ENCODE measurements around the gene SLC13A5. TPM values are rescaled to one million over a fixed set of nuclear protein-coding genes. Genes with fewer than 3 reads are reported as not detected.

The SLC13A5 gene
- total and polyA plus RNA-seq, 9 of the 15 experiments (the other 6 are each of a cell fraction or from before 2014, with no cell fraction given): 0.04 TPM; not detected in 8

DNA sequence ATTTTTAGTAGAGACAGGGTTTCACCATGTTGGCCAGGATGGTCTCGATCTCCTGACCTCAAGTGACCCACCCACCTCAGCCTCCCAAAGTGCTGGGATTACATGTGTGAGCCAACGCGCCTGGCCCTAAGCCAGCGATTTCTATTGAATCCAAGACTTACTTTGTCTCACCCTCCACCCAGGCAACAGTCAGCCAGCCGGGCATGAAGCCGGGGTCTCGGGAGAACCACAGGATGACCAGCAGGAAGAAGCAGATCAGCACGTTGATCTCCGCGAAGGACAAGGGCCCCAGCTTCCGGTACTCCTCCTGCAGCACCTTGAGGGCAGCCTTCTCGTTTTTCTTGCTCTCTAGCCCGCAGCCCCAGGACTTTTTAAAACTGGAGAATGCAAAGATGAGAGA is 17.6 kb downstream of the SLC13A5 start:
- FAIRE-seq (no peak), ATAC-seq (no peak), DNase-seq (ENCODE audit: extremely low read depth in 1 of 4, low spot score in 3 of 4) (no peak)
- ChIA-PET POLR2A (no interaction called here), CTCF (ENCODE audit: low intra/inter-chr PET ratio) (no interaction called here)
- H3K9me3 ChIP-seq (replicated peaks; ENCODE audit: control insufficient read depth, insufficient read depth, low read depth, low read length): no peaks in the 10 kb centered on the region
- H3K27me3 ChIP-seq (ENCODE audit: control insufficient read depth in 2 of 2, insufficient read depth in 2 of 2, low read length in 2 of 2): peaks cover 2 to 26% of the 10 kb centered on the region in 2 experiments; a peak in 3 of 5 replicates
- H3K4me3 ChIP-seq: no peak overlapping the region
- H3K4me2 ChIP-seq (ENCODE audit: insufficient read depth, low read length): no peak overlapping the region
- H3K36me3 ChIP-seq (ENCODE audit: control insufficient read depth, insufficient read depth, low read length): no peaks in the 10 kb centered on the region
- BruUV-seq (replicated peaks): no TSS peak
- H3K4me1 ChIP-seq (replicated peaks in 1 of 2; ENCODE audit: control insufficient read depth in 2 of 2, insufficient read depth in 2 of 2, low read length in 2 of 2): no peaks in the 10 kb centered on the region
- H3K9ac ChIP-seq (ENCODE audit: insufficient read depth in 1 of 2, low read depth in 2 of 2, low read length in 2 of 2): no peak overlapping the region
- 3% methylated on average over 11 of the region's 13 CpGs for WGBS (ENCODE audit: insufficient coverage, low coverage, missing lambda C conversion rate)
- intact Hi-C loops (cut with micrococcal nuclease) (no loop called here), in situ Hi-C loops (cut with MboI) (no loop called here)
- H4K20me1 ChIP-seq (replicated peaks; ENCODE audit: control insufficient read depth, insufficient read depth, low read length): no peaks in the 10 kb centered on the region
- no peak overlapping the region for H2AFZ ChIP-seq (ENCODE audit: low read depth, low read length)
- no peak overlapping the region for H3K27ac ChIP-seq (ENCODE audit: extremely low read depth, low read depth, low read length)
- H3K79me2 ChIP-seq (ENCODE audit: control insufficient read depth, insufficient read depth, low read length): no peaks in the 10 kb centered on the region
- TF ChIP-seq FOSL1 (tag; conservative IDR thresholded peaks at IDR 0.05) (no peak), JUND (IDR thresholded peaks at IDR 0.05; ENCODE audit: borderline replicate concordance, low read depth, low read length) (no peak), JUND (tag; IDR thresholded peaks at IDR 0.05; ENCODE audit: borderline replicate concordance, low read depth, low read length) (no peak), STAT5B (CRISPR knock-in tag; IDR thresholded peaks at IDR 0.05) (no peak), ZNF133 (CRISPR knock-in tag; IDR thresholded peaks at IDR 0.05) (no peak), TAF7 (tag; IDR thresholded peaks at IDR 0.05) (no peak), LCOR (CRISPR knock-in tag; IDR thresholded peaks at IDR 0.05) (no peak), SMAD1 (IDR thresholded peaks at IDR 0.05; ENCODE audit: low read depth, low read length, partially characterized antibody) (no peak), GABPA (tag; conservative IDR thresholded peaks at IDR 0.05; ENCODE audit: low read depth) (no peak), BACH1 (tag; IDR thresholded peaks at IDR 0.05) (no peak), NBN (IDR thresholded peaks at IDR 0.05; ENCODE audit: low read depth) (no peak)
- TF ChIP-seq, protein P1, sequence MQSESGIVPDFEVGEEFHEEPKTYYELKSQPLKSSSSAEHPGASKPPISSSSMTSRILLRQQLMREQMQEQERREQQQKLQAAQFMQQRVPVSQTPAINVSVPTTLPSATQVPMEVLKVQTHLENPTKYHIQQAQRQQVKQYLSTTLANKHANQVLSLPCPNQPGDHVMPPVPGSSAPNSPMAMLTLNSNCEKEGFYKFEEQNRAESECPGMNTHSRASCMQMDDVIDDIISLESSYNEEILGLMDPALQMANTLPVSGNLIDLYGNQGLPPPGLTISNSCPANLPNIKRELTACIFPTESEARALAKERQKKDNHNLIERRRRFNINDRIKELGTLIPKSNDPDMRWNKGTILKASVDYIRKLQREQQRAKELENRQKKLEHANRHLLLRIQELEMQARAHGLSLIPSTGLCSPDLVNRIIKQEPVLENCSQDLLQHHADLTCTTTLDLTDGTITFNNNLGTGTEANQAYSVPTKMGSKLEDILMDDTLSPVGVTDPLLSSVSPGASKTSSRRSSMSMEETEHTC (IDR thresholded peaks at IDR 0.05): no peak
- TF ChIP-seq, protein P2, sequence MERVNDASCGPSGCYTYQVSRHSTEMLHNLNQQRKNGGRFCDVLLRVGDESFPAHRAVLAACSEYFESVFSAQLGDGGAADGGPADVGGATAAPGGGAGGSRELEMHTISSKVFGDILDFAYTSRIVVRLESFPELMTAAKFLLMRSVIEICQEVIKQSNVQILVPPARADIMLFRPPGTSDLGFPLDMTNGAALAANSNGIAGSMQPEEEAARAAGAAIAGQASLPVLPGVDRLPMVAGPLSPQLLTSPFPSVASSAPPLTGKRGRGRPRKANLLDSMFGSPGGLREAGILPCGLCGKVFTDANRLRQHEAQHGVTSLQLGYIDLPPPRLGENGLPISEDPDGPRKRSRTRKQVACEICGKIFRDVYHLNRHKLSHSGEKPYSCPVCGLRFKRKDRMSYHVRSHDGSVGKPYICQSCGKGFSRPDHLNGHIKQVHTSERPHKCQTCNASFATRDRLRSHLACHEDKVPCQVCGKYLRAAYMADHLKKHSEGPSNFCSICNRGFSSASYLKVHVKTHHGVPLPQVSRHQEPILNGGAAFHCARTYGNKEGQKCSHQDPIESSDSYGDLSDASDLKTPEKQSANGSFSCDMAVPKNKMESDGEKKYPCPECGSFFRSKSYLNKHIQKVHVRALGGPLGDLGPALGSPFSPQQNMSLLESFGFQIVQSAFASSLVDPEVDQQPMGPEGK (CRISPR knock-in tag; IDR thresholded peaks at IDR 0.05; ENCODE audit: borderline replicate concordance): no peak
- TF ChIP-seq, protein P3, sequence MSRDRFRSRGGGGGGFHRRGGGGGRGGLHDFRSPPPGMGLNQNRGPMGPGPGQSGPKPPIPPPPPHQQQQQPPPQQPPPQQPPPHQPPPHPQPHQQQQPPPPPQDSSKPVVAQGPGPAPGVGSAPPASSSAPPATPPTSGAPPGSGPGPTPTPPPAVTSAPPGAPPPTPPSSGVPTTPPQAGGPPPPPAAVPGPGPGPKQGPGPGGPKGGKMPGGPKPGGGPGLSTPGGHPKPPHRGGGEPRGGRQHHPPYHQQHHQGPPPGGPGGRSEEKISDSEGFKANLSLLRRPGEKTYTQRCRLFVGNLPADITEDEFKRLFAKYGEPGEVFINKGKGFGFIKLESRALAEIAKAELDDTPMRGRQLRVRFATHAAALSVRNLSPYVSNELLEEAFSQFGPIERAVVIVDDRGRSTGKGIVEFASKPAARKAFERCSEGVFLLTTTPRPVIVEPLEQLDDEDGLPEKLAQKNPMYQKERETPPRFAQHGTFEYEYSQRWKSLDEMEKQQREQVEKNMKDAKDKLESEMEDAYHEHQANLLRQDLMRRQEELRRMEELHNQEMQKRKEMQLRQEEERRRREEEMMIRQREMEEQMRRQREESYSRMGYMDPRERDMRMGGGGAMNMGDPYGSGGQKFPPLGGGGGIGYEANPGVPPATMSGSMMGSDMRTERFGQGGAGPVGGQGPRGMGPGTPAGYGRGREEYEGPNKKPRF (IDR thresholded peaks at IDR 0.05; ENCODE audit: low read depth, low read length): no peak
- TF ChIP-seq, protein P4, sequence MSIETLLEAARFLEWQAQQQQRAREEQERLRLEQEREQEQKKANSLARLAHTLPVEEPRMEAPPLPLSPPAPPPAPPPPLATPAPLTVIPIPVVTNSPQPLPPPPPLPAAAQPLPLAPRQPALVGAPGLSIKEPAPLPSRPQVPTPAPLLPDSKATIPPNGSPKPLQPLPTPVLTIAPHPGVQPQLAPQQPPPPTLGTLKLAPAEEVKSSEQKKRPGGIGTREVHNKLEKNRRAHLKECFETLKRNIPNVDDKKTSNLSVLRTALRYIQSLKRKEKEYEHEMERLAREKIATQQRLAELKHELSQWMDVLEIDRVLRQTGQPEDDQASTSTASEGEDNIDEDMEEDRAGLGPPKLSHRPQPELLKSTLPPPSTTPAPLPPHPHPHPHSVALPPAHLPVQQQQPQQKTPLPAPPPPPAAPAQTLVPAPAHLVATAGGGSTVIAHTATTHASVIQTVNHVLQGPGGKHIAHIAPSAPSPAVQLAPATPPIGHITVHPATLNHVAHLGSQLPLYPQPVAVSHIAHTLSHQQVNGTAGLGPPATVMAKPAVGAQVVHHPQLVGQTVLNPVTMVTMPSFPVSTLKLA (conservative IDR thresholded peaks at IDR 0.05): no peak
- H3K9me1 ChIP-seq (ENCODE audit: control insufficient read depth, insufficient read depth, low read length): no peaks in the 10 kb centered on the region
